HG02938 (cell line): ENCODE results near the gene CSAD.
A peak's percentile ranks its signal among the peaks of the same experiment; 100 is the strongest.

ENCODE experiments used
- ATAC-seq: cut with Tn5 transposase; IDR thresholded peaks from one replicate; pipeline ENCODE4 v1.9.1; 2021; ENCODE audit warnings: mild to moderate bottlenecking, moderate library complexity; ENCODE audit not compliant: unreplicated experiment

CSAD gene

GRCh38 chr12:53180220-53180930, at the start of gene CSAD, which contains the start of gene ZNF740:
Gene CSAD, minus strand, starts transcription at chr12:53180925. Its CDS starts 7,455 bp downstream, at chr12:53173470.
Gene ZNF740, plus strand, starts transcription at chr12:53180722. Its CDS starts 1,262 bp downstream, at chr12:53181984.
- ATAC-seq = peak; percentile 83

GRCh38 chr12:53230108-53230845, 49.6 kb upstream of the CSAD start:
- ATAC-seq = no peak

GRCh38 chr12:53229454-53229853, 48.7 kb upstream of the CSAD start:
- ATAC-seq = no peak

- ATAC-seq = no peak
Observed at GRCh38 chr12:53227836-53228235, 47.1 kb upstream of the CSAD start.

- no peak for ATAC-seq
Observed at GRCh38 chr12:53227341-53227740, 46.6 kb upstream of the CSAD start.

GRCh38 chr12:53226815-53227214, 46.1 kb upstream of the CSAD start:
- ATAC-seq = no peak

GRCh38 chr12:53225635-53226424, 45.1 kb upstream of the CSAD start:
- ATAC-seq = no peak

- no peak for ATAC-seq
Observed at GRCh38 chr12:53224897-53225634, 44.3 kb upstream of the CSAD start.

- no peak for ATAC-seq
Observed at GRCh38 chr12:53224061-53224896, 43.6 kb upstream of the CSAD start.

GRCh38 chr12:53223389-53224060, 42.8 kb upstream of the CSAD start:
- ATAC-seq = no peak

GRCh38 chr12:53222806-53223261, 42.1 kb upstream of the CSAD start:
- no peak for ATAC-seq

- no peak for ATAC-seq
Observed at GRCh38 chr12:53222170-53222721, 41.5 kb upstream of the CSAD start.

- ATAC-seq = peak; percentile 23
Observed at GRCh38 chr12:53221203-53222080, 40.7 kb upstream of the CSAD start.

GRCh38 chr12:53220694-53221202, 40.0 kb upstream of the CSAD start:
- peak; percentile 50 for ATAC-seq

GRCh38 chr12:53219956-53220693, 39.4 kb upstream of the CSAD start:
- peak; percentile 33 for ATAC-seq

- no peak for ATAC-seq
Observed at GRCh38 chr12:53219292-53219955, 38.7 kb upstream of the CSAD start.
